Measurements from ENCODE around the gene RXFP1. TPM values are rescaled to one million over a fixed set of nuclear protein-coding genes. Genes with fewer than 3 reads are reported as not detected.

The RXFP1 gene
- total RNA-seq, 4 donors from 2014 or later: 2.1 to 11.3 (median 6.0) TPM

DNA sequence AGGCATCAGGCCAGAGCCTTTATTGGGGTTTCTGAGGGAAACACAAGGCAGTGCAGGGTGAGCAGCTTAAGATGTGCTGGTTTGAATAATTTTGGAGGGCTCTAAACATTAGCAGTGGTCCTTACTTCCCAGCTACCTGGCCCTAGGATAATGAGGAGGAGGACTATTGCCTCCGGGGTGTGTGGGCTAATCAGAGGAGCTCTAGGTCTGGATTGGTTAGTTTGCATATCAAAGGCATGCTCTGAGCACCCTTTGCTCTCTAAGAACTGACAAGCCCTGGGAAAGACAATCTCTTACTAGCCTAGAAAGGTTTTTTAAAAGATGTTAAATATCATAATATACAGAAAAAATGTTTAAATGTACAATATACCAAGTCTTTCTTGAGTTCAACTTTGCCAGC lies 58.4 kb downstream of the RXFP1 start:
- Histone ChIP-seq H3K27me3 (no peaks in the 10 kb centered on the region), H3K4me1 (no peaks in the 10 kb centered on the region), H3K27ac (no peak overlapping the region), H3K36me3 (no peaks in the 10 kb centered on the region), H3K4me3 (no peak overlapping the region), H3K9me3 (no peaks in the 10 kb centered on the region)
- DNase-seq: no peak
- TF ChIP-seq CTCF (IDR thresholded peaks at IDR 0.05) (no peak), POLR2A (IDR thresholded peaks at IDR 0.05) (no peak)
- intact Hi-C loops (cut with DNase I; ENCODE audit: low total_unique reads): no loop called here

- H3K4me1 ChIP-seq: no peaks in the 10 kb centered on the region
- DNase-seq: no peak
- H3K36me3 ChIP-seq: no peaks in the 10 kb centered on the region
- no peak overlapping the region for H3K27ac ChIP-seq
- no peaks in the 10 kb centered on the region for H3K9me3 ChIP-seq
- H3K27me3 ChIP-seq: no peaks in the 10 kb centered on the region
- no peak overlapping the region for H3K4me3 ChIP-seq
- TF ChIP-seq CTCF (IDR thresholded peaks at IDR 0.05): no peak
- TF ChIP-seq POLR2A (IDR thresholded peaks at IDR 0.05): no peak
- intact Hi-C loops (cut with DNase I; ENCODE audit: low total_unique reads): no loop called here
These were observed 59.5 kb downstream of the RXFP1 start for GRCh38 chr4:158581161-158581560.

DNA sequence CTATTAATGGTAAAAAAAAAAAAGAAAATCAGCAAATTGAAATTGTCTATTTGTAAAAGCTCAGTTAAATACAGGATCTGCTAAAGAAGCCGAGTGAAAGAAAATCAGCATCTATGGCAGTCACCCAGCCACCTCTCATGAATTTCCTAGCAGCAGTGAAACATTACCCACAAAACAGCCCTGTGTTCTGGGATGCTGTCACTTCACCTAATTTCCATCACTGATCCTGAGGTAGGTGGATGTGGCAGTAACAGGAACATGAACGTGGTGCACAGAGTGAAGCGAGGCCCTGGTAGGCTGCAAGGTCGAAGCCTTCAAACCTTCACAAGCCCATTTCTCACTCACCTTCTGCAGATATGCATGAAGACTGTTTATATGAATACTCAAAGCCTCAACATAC lies 65.2 kb downstream of the RXFP1 start:
- no peak for TF ChIP-seq POLR2A (IDR thresholded peaks at IDR 0.05)
- no peaks in the 10 kb centered on the region for H3K36me3 ChIP-seq
- intact Hi-C loops (cut with DNase I; ENCODE audit: low total_unique reads): no loop called here
- H3K4me3 ChIP-seq: no peak overlapping the region
- no peaks in the 10 kb centered on the region for H3K27me3 ChIP-seq
- H3K9me3 ChIP-seq: no peaks in the 10 kb centered on the region
- no peaks in the 10 kb centered on the region for H3K4me1 ChIP-seq
- DNase-seq: no peak
- no peak overlapping the region for H3K27ac ChIP-seq

- no peak overlapping the region for H3K27ac ChIP-seq
These were observed 66.6 kb downstream of the RXFP1 start for GRCh38 chr4:158588285-158588684.

DNA sequence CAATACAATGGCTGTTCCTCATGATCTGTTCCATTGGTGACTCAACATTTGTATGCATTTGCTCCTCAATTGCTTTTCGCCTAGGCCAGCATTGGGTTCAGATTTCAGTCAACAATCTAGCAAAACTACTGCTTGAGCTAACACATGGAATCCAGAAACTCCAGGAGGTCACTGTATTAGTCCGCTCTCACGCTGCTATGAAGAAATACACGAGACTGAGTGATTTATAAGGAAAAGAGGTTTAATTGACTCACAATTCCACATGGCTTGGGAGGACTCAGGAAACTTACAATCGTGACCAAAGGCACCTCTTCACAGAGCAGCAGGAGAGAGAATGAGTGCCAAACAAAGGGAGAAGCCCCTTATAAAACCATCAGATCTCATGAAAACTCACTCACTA lies 67.1 kb downstream of the RXFP1 start:
- no peaks in the 10 kb centered on the region for H3K27me3 ChIP-seq
- H3K4me1 ChIP-seq: no peaks in the 10 kb centered on the region
- no peak overlapping the region for H3K27ac ChIP-seq
- no peak overlapping the region for H3K4me3 ChIP-seq
- no peak for TF ChIP-seq CTCF (IDR thresholded peaks at IDR 0.05)
- no peak for TF ChIP-seq POLR2A (IDR thresholded peaks at IDR 0.05)
- DNase-seq: no peak
- intact Hi-C loops (cut with DNase I; ENCODE audit: low total_unique reads): no loop called here
- H3K36me3 ChIP-seq: no peaks in the 10 kb centered on the region
- no peaks in the 10 kb centered on the region for H3K9me3 ChIP-seq

More at GRCh38 chr4:158588285-158588684, 66.6 kb downstream of the RXFP1 start:
- Histone ChIP-seq H3K4me3 (no peak overlapping the region), H3K4me1 (no peaks in the 10 kb centered on the region), H3K9me3 (no peaks in the 10 kb centered on the region), H3K36me3 (no peaks in the 10 kb centered on the region), H3K27me3 (no peaks in the 10 kb centered on the region)
- DNase-seq: no peak
- intact Hi-C loops (cut with DNase I; ENCODE audit: low total_unique reads): no loop called here
- TF ChIP-seq POLR2A (IDR thresholded peaks at IDR 0.05): no peak

DNA sequence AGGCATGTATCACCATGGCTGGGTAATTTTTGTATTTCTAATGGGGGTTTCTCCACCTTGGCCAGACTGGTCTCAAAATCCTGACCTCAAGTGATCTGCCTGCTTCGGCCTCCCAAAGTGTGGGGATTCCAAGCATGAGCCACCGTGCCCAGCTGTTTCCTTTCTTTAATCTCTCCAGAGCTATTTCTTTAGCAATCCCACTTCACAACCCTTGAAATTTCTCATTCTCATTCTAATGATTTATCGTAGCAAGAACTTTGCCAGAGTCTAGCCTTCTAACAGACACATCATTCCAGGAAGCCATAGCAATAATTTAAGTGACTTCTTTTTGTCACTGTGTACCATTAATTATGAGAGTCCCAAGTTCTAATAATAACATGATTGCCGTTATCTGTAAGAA lies 68.6 kb downstream of the RXFP1 start:
- no peaks in the 10 kb centered on the region for H3K36me3 ChIP-seq
- no peaks in the 10 kb centered on the region for H3K4me1 ChIP-seq
- no peak for TF ChIP-seq POLR2A (IDR thresholded peaks at IDR 0.05)
- TF ChIP-seq CTCF (IDR thresholded peaks at IDR 0.05): no peak
- H3K27ac ChIP-seq: no peak overlapping the region
- intact Hi-C loops (cut with DNase I; ENCODE audit: low total_unique reads): no loop called here
- H3K4me3 ChIP-seq: no peak overlapping the region
- DNase-seq: no peak
- no peaks in the 10 kb centered on the region for H3K27me3 ChIP-seq
- no peaks in the 10 kb centered on the region for H3K9me3 ChIP-seq

Data from uterus (tissue), 4 donors.